Duodenal mucosa (tissue), 2 donors: ENCODE results near the gene MARCHF2.

Experiments
- H3K27ac ChIP-seq: one replicate; pipeline ENCODE4 v1.7.0; 2013; ENCODE audit warnings: low read depth, low read length
- H3K27me3 ChIP-seq, 2 donors: one replicate each; pipeline ENCODE4 v1.7.0; 2013; ENCODE audit warnings: low read length in 2 of 2, control low read depth in 1 of 2; ENCODE audit not compliant: insufficient read depth in 2 of 2, control insufficient read depth in 1 of 2
- H3K36me3 ChIP-seq, 2 donors: one replicate each; pipeline ENCODE4 v1.7.0; 2013; ENCODE audit warnings: low read length in 2 of 2, control low read depth in 1 of 2; ENCODE audit not compliant: insufficient read depth in 2 of 2, control insufficient read depth in 1 of 2
- H3K4me1 ChIP-seq, 2 donors: one replicate each; pipeline ENCODE4 v1.7.0; 2013; ENCODE audit warnings: low read length in 2 of 2, control low read depth in 1 of 2; ENCODE audit not compliant: insufficient read depth in 2 of 2, control insufficient read depth in 1 of 2
- H3K4me3 ChIP-seq, 2 donors: one replicate each; pipeline ENCODE4 v1.7.0; 2013; ENCODE audit warnings: low read length in 2 of 2, low read depth in 1 of 2
- H3K9ac ChIP-seq, 2 donors: one replicate each; pipeline ENCODE4 v1.7.0; 2013; ENCODE audit warnings: low read length in 2 of 2, low read depth in 1 of 2
- H3K9me3 ChIP-seq, 2 donors: one replicate each; pipeline ENCODE4 v1.7.0; 2013; ENCODE audit warnings: low read length in 2 of 2, control low read depth in 1 of 2; ENCODE audit not compliant: control insufficient read depth in 1 of 2

MARCHF2 gene

GRCh38 chr19:8473648-8474476 is 60.8 kb downstream of the MARCHF2 start:
- Histone ChIP-seq H3K27ac (no peak overlapping the region), H3K27me3 (no peaks in the 10 kb centered on the region), H3K36me3 (peaks cover 50 to 96% of the 10 kb centered on the region in 2 donors), H3K9ac (no peak overlapping the region), H3K9me3 (no peaks in the 10 kb centered on the region), H3K4me3 (no peak overlapping the region), H3K4me1 (peaks cover 0 to 4% of the 10 kb centered on the region in 2 donors)

- Histone ChIP-seq H3K9ac (no peak overlapping the region), H3K9me3 (no peaks in the 10 kb centered on the region), H3K36me3 (peaks cover 39 to 91% of the 10 kb centered on the region in 2 donors), H3K27me3 (no peaks in the 10 kb centered on the region), H3K27ac (no peak overlapping the region), H3K4me1 (peaks cover 0 to 4% of the 10 kb centered on the region in 2 donors), H3K4me3 (no peak overlapping the region)
Measured at GRCh38 chr19:8475005-8475404, 61.9 kb downstream of the MARCHF2 start.

GRCh38 chr19:8476524-8476923 is 63.4 kb downstream of the MARCHF2 start:
- Histone ChIP-seq H3K27ac (no peak overlapping the region), H3K9ac (no peak overlapping the region), H3K4me1 (peaks cover 0 to 4% of the 10 kb centered on the region in 2 donors), H3K27me3 (no peaks in the 10 kb centered on the region), H3K9me3 (no peaks in the 10 kb centered on the region), H3K4me3 (no peak overlapping the region), H3K36me3 (peaks cover 36 to 89% of the 10 kb centered on the region in 2 donors)

- no peak overlapping the region for H3K27ac ChIP-seq
Measured at GRCh38 chr19:8477889-8478288, 64.8 kb downstream of the MARCHF2 start.

GRCh38 chr19:8478598-8478997 is 65.5 kb downstream of the MARCHF2 start:
- Histone ChIP-seq H3K9me3 (no peaks in the 10 kb centered on the region), H3K27me3 (no peaks in the 10 kb centered on the region), H3K4me3 (no peak overlapping the region), H3K9ac (no peak overlapping the region), H3K27ac (no peak overlapping the region), H3K36me3 (peaks cover 41 to 87% of the 10 kb centered on the region in 2 donors), H3K4me1 (peaks cover 0 to 6% of the 10 kb centered on the region in 2 donors)

More at GRCh38 chr19:8477889-8478288, 64.8 kb downstream of the MARCHF2 start:
- Histone ChIP-seq H3K27me3 (no peaks in the 10 kb centered on the region), H3K36me3 (peaks cover 39 to 85% of the 10 kb centered on the region in 2 donors), H3K4me1 (peaks cover 0 to 4% of the 10 kb centered on the region in 2 donors), H3K4me3 (no peak overlapping the region), H3K9ac (no peak overlapping the region), H3K9me3 (no peaks in the 10 kb centered on the region)

GRCh38 chr19:8481201-8481600 is 68.1 kb downstream of the MARCHF2 start:
- Histone ChIP-seq H3K9ac (no peak overlapping the region), H3K27ac (no peak overlapping the region), H3K4me3 (no peak overlapping the region), H3K27me3 (no peaks in the 10 kb centered on the region), H3K36me3 (peaks cover 40 to 86% of the 10 kb centered on the region in 2 donors), H3K9me3 (no peaks in the 10 kb centered on the region), H3K4me1 (peaks cover 0 to 6% of the 10 kb centered on the region in 2 donors)

- H3K27ac ChIP-seq: no peak overlapping the region
- peaks cover 0 to 8% of the 10 kb centered on the region in 2 donors for H3K4me1 ChIP-seq
- no peaks in the 10 kb centered on the region for H3K27me3 ChIP-seq
- H3K9ac ChIP-seq: no peak overlapping the region
- H3K4me3 ChIP-seq: no peak overlapping the region
- peaks cover 44 to 86% of the 10 kb centered on the region in 2 donors for H3K36me3 ChIP-seq
- H3K9me3 ChIP-seq: no peaks in the 10 kb centered on the region
Measured at GRCh38 chr19:8481616-8482015, 68.5 kb downstream of the MARCHF2 start.

GRCh38 chr19:8482696-8483095 is 69.6 kb downstream of the MARCHF2 start:
- Histone ChIP-seq H3K27me3 (no peaks in the 10 kb centered on the region), H3K4me3 (no peak overlapping the region), H3K27ac (no peak overlapping the region), H3K9ac (no peak overlapping the region), H3K4me1 (peaks cover 4 to 13% of the 10 kb centered on the region in 2 donors), H3K9me3 (no peaks in the 10 kb centered on the region), H3K36me3 (peaks cover 49 to 87% of the 10 kb centered on the region in 2 donors)

- Histone ChIP-seq H3K27ac (no peak overlapping the region), H3K4me1 (peaks cover 4 to 16% of the 10 kb centered on the region in 2 donors), H3K27me3 (no peaks in the 10 kb centered on the region), H3K36me3 (peaks cover 49 to 87% of the 10 kb centered on the region in 2 donors), H3K9ac (no peak overlapping the region), H3K4me3 (no peak overlapping the region), H3K9me3 (no peaks in the 10 kb centered on the region)
Measured at GRCh38 chr19:8483165-8483564, 70.1 kb downstream of the MARCHF2 start.

GRCh38 chr19:8484331-8484894 is 71.3 kb downstream of the MARCHF2 start:
- peaks cover 49 to 86% of the 10 kb centered on the region in 2 donors for H3K36me3 ChIP-seq
- H3K9ac ChIP-seq: no peak overlapping the region
- no peak overlapping the region for H3K27ac ChIP-seq
- H3K9me3 ChIP-seq: no peaks in the 10 kb centered on the region
- H3K4me1 ChIP-seq: peaks cover 4 to 16% of the 10 kb centered on the region in 2 donors
- H3K27me3 ChIP-seq: no peaks in the 10 kb centered on the region
- H3K4me3 ChIP-seq: no peak overlapping the region
